Endothelial cell of umbilical vein (primary cell): Measurements from ENCODE around the gene ATP2B2.

Source experiments
- CTCF ChIP-seq, 2 donors: IDR thresholded peaks; 1 replicate in 1 of 2; 2 replicates in 1 of 2; pipeline ENCODE4 v1.5.1; 2011; ENCODE audit warnings: low read length in 2 of 2, mild to moderate bottlenecking in 2 of 2, moderate library complexity in 2 of 2, control low read depth in 1 of 2, inconsistent platforms in 1 of 2, low read depth in 1 of 2; ENCODE audit not compliant: insufficient read depth in 1 of 2; ENCODE audit errors: extremely low read depth in 1 of 2
- EZH2 ChIP-seq: IDR thresholded peaks from 2 replicates; pipeline ENCODE4 v1.6.1; 2012; ENCODE audit warnings: borderline replicate concordance, low read depth, mild to moderate bottlenecking, moderate library complexity, low read length, inconsistent platforms; ENCODE audit not compliant: severe bottlenecking
- FOS ChIP-seq: IDR thresholded peaks from 2 replicates; pipeline ENCODE4 v1.6.1; 2011; ENCODE audit warnings: mild to moderate bottlenecking, low read length, moderate library complexity, borderline replicate concordance; ENCODE audit not compliant: insufficient read depth
- GATA2 ChIP-seq: IDR thresholded peaks from 2 replicates; pipeline ENCODE4 v1.7.0; 2011; ENCODE audit warnings: low read depth, mild to moderate bottlenecking, moderate library complexity, mixed read lengths, low read length; ENCODE audit not compliant: insufficient read length, insufficient read depth
- JUN ChIP-seq: IDR thresholded peaks from 2 replicates; pipeline ENCODE4 v1.6.1; 2011; ENCODE audit warnings: borderline replicate concordance, low read depth; ENCODE audit not compliant: insufficient read length, insufficient read depth
- MAX ChIP-seq: IDR thresholded peaks from 2 replicates; pipeline ENCODE4 v1.6.1; 2011; ENCODE audit not compliant: insufficient read depth, insufficient read length
- MYC ChIP-seq: IDR thresholded peaks from one replicate; pipeline ENCODE4 v1.6.1; 2011; ENCODE audit warnings: mild to moderate bottlenecking, low read depth, low read length
- POLR2A ChIP-seq: IDR thresholded peaks from 2 replicates; pipeline ENCODE4 v1.6.1; 2012; ENCODE audit warnings: low read depth, mild to moderate bottlenecking, control low read depth, low read length
- POLR2AphosphoS5 ChIP-seq: IDR thresholded peaks from 2 replicates; pipeline ENCODE4 v1.6.1; 2012; ENCODE audit warnings: low read depth, mild to moderate bottlenecking, control low read depth, low read length, moderate library complexity; ENCODE audit not compliant: insufficient read depth

- no peak for TF ChIP-seq POLR2A
- TF ChIP-seq POLR2AphosphoS5, result no peak
- no peak for TF ChIP-seq CTCF (IDR thresholded peaks at IDR 0.05; ENCODE audit: extremely low read depth in 1 of 2, insufficient read depth in 1 of 2, low read depth in 1 of 2, low read length in 2 of 2)
- no peak for TF ChIP-seq MYC
- TF ChIP-seq GATA2, result no peak
- TF ChIP-seq EZH2, result no peak
- TF ChIP-seq MAX, result no peak
- TF ChIP-seq FOS, result no peak
- no peak for TF ChIP-seq JUN
Measured at GRCh38 chr3:10515396-10515795, 10.0 kb upstream of the ATP2B2 start.
